Ammon's horn (tissue), 1 donor: ENCODE data around the gene TRIM42.

Experiments
- DNase-seq: peaks from one replicate; pipeline ENCODE4 v3.0.0-alpha.2; 2016; ENCODE audit warnings: low spot score

TRIM42 gene

DNA sequence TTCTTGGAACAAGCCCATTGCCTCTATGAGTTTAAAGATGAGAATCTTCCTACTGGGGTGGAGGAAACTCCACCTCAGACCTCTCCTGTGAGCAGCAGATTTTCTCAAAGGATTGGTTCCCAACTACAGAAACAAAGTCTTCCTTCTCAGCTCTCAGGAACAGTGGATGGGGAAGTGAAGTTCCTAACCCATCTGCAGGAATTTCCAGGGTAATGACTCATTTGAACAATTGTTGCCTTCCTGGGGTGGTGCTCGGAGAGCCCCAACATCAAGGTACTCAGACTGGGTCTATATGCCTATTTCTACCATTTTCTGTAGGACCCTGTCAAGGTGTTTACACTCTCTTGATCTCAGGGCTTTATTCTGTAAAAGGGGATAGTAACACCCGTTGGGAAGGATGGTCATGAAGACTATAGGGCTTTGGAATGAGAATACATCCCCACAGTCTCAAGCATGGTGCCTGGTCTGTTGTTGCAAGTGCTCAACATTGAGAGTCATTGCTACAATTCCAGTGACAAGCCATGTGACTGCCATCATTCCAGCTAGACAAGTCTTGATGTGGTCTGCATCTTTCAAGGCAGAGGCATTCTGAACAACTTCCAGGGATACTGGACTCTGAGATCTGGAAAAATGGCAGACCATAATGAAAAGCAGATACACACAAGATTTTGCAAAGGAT, 33.0 kb downstream of the TRIM42 start:
- DNase-seq = no peak

DNA sequence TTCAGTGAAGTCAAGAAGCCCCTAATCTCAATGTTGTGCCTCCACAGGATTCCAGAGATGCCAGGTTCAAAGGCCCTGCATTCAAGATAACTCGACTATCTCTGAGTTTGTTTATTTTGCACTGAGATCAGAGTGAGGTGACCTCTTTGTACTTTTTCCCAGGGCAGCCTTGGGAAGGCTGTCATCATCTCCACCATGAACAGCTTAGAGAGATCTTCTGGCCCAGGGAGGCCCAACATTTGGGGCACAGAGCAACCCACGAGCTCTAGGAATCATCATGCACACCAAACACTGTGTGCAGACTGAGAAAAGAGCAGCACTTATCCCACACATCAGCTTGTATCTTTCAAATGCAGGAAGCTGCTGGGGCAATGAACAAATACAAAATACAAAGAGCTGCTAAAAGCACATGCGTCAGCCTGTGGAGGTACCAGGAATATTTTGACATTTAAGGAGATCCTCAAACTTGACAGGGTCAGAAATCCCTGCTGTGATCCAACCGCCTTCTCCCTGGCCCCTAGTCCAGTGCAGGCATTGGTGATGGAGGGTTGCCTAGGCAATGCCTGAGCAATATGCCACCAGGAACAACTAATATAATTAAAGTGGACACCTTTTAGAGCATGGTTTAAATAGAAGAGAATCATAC, 33.6 kb downstream of the TRIM42 start:
- DNase-seq = no peak

DNA sequence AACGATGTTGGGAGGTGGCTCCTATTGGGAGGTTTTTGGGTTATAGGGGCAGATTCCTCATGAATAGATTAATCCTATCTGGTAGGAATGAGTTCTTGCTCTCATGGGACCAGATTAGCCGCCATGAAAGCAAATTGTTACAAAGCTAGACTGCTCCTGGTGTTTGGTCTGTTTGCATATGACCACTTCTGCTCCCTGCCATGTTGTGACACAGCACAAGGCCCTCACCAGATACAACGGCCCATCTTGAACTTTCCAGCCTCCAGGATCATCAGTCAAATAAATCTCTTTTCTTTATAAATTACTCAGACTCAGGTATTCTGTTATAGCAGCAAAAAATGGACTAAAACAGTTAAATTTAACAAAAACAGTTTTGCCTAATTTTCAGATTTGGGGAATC, 34.4 kb downstream of the TRIM42 start:
- no peak for DNase-seq

DNA sequence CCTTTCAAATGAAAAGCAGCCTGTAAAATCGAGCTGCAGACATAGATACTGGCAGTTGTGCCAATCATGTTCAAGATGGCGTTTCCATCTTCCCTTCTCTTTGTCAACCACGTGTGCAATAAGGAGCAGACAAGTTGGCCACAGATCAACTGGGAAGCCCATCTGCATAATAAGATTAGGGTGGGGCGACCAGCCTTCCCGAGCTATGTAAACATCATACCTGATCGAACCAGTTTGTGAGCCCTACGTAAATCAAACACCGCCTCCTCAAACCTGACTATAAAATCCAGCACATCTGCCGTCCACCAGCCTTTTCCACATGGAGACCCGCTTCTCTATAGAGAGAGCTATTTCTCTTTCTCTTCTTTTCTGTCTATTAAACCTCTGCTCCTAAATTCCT, 37.2 kb downstream of the TRIM42 start:
- DNase-seq = no peak

DNA sequence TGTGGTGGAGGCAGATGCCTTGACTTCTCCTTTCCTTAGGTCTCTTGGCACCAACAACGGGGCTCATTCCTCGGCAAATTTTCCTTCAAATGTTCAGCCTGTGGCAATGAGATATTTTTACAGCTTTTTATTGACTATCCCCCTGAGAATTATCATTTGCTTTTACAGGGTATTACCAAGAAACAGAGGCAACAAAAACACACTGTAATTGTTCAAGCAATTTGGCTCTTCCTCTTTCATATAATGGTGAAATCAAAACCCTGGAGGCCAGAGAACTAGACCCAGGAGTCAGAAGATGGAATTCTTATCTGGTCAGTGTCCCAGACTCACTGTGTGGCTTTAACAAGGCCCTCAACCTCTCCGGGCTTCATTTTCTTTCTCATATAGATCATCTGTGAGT, 40.1 kb downstream of the TRIM42 start:
- DNase-seq = no peak

DNA sequence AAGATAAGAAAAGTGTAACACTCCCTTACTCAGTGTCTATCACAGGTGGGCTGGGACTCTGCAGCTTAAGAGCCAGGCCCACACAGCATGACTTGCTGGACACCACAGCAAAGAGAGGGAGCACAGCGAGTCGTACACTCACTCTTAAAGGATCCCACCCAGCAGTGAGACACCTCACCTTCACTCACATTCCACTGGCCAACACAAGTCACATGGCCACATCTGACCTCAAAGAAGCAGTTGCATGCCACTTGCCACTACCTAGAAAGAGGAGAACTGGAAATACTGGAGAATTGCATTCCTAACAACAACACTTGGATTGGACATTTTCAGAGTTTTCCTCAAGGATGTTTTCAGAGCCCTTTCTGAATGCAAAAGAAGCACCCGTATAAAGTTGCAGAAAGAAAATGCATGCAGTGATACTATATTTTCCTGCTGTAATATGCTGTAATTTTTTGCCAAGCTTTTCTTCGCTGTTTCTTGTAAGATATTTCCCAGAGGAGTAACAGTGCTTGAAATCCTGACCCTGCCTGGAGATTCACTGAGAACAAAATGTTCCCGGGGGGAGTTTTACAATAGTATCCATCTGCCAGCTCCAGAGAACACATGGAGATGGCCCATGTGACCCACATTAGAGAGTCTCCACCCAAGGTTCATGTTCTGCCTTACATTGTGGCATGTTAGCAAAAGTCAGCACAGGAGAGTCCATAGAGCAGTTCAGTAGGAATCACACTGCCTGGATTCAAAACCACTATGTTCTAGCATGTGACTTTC, 42.2 kb downstream of the TRIM42 start:
- no peak for DNase-seq

DNA sequence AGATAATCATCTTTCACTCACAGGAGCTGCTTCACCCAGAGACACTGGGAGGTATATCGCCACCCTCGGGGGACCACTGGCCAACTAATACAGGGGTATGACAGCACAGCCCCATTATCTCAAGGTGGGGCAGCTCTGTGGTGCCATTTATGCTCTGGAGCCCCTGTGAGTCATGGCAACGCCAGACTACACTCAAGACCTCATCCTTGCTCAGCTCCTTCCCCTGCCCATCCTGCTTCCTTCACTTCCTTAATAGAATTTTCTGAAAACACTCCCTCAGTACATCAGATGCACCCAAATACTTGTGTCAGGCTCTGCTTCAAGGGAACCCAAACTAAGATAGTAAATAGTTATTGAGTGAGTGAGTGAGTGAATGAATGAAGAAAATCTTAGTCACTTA, 45.7 kb downstream of the TRIM42 start:
- no peak for DNase-seq

DNA sequence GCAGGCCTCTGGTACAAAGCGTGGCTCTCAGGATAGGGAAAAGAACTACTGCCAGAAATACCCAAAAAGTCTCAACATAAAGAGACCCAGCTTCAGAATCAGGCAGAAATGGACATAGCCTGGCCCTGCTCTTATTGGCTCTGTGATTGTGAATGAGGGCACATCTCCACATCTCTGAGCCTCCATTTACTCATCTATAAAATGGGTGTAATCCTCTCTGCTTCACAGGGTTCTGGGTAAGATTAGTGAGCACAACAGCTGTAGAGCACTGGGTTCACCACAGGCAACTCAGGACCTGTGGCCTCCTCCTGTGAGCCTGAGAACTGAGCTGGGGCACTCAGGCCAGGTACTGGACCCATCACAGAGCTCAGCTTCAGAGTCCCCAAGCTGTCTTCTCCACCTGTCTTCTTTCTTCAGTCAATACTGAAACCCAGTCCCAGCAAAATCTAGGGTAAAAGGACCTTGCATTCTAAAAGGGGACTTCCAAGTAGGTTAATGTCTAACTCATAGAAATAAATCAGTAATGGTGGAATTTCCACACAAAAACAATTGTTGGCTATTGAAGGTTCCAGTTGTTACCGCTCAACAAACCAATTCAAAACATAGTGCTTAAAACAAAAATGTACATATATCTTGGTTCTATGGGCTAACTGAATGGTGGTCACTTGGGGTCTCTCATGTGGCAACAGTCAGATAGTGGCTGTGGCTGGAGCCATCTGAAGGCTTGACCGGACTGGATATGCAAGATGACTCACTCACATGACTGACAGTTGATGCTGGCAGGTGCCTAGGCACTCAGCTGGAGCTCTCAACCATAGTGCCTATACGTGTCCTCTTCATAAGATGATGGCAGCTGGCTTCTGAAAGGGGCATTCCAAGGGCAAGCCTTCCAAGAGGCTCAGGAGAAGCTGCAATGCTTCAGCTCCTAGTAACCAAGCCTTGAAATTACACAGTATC, 47.3 kb downstream of the TRIM42 start:
- DNase-seq = no peak

DNA sequence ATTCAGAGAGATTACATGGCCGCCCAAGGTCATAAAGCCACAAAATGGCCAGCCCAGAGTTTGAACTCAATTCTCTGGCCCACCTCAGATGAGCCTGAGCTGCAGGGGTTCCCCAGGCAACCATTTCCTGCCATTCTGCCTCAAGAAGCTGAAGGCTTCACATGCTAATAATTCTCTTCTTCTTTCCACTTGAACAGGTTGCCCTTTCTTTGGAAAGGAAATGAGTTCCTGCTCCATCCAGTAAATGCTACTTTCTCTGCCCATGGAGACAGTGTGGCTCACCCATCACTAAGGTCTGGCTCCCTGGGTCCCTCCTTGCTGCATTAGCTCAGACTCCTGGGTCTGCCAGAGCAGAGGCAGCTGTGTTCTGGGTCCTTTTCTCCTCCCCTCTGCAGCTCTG, 48.2 kb downstream of the TRIM42 start:
- no peak for DNase-seq

DNA sequence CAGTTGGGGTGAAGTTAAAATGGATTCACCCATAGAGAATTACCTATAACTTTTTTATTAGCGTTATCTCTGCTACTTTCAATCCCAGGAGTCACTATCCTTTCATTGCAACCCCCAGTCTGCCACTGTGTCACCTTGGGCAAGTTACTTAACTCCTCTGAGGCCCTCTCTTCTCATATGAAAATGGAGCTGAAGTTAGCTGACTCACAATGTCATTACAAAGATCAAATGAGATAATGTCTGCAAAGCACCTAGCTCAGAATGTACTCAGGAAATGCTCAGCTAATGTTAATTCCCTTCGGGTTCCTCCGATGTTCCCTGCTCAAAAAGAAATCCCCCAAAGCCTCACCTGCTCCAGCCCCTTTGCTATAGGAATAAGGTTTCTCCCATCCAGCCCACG, 50.0 kb downstream of the TRIM42 start:
- DNase-seq = no peak

DNA sequence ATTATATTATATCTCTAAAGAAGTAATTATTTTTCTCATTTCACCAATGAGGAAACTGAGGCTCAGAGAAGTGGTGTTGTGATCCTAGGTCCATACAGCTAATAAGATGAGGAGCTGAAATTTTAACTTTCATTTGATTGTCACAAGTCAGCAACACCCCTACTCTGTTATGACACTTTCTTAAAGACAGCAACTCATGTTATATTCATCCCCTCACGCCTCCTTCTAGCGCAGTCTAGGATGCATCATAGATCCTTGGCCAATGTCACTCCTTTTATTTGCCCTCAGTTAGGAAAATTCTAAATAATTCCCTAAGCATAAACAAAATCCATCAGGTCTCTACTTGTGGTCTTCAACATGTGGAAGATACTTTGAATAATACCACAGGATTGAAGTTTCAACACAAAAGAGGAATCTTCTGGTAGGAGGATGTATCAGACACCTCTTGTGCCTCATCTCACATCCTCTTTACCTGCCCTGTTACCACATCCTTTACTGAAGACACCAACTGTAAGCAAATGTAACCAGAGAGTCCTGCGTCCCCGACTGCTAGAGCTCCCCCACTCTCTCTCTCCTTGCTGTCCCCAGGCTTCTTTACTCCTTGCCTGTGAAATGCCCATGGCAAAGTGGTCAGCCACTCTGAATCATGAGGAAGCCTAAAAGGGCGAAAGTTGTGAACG, 53.7 kb downstream of the TRIM42 start:
- no peak for DNase-seq

DNA sequence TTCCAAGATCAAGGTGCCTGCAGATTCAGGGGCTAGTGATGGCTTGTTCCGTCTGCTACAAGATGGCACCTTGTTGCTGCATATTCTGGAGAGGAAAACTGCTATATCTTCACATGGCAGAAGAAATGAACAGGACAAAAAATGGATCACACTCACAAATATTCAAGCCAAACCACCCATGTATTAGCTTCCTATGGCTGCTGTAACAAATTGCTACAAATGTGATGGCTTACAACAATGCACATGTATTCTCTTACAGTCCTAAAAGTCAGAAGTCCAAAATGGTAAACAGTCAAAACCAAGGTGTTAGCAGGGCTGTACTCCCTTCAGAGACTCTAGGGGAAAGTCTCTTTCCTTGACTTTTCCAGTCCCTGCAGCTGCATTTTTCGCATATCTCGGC, 55.8 kb downstream of the TRIM42 start:
- DNase-seq = no peak

DNA sequence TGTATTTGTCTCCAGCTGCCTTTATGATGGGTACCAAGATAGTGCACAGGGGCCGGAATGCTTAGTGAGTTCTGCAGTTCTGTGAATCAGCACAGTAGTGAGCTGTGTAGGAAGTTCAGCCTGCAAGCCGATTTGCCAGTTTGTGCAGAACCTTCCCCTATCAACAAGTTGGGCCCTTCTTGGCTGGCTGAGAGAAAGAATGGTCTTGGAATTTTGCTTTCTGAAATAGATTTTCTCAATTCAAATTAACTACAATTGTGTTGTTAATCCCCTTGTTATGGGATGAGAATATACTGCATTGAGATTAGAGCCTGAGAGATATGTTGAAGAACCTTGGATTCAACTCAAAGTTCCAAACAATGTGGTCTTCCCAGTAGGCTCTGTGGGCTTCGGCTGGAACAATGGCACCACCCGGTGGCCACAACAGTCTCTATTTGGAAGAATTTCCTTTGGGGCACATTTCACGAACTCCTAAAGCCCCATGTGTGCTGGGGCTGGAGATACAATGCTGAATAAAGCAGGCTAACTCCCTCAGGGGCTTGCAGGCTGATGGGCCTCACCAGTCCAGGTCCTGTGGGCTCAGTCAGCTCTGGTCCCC, 59.1 kb downstream of the TRIM42 start:
- DNase-seq = peak; percentile 65

DNA sequence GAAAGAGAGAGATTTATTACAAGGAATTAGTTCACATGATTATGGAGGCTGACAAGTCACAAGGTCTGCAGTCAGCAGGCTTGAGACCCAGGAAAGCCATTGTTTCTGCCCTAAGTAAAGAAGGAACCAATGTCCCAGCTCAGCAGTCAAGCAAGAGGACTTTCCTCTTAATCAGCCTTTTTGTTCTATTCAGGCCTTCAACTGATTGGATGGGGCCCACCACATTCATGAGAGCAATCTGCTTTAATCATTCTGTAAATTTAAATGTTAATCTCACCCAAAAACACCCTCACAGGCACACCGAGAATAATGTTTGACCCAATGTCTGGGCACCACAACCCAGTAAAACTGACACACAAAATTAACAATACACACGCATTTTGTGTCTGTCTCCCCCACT, 64.3 kb downstream of the TRIM42 start:
- DNase-seq = no peak

DNA sequence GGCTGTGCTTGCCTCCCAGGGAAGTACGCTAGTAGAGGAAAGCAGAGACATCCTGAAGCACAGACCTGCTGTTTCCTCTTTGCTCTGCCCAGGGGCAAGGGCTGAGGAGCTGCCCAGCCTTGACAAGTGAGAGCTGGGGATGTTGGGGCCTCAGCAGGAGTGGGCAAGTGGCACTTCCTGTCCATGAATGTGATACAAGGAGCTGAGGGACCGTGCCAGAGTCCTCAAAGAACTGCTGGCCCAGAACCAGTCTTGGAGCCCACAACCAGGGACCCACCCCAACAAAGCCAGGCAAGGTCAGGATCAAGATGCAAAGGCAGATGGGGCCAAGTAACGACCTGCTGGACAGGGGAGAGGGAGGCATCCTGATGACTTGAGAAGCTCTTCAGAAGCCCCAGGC, 70.3 kb downstream of the TRIM42 start:
- DNase-seq = no peak

DNA sequence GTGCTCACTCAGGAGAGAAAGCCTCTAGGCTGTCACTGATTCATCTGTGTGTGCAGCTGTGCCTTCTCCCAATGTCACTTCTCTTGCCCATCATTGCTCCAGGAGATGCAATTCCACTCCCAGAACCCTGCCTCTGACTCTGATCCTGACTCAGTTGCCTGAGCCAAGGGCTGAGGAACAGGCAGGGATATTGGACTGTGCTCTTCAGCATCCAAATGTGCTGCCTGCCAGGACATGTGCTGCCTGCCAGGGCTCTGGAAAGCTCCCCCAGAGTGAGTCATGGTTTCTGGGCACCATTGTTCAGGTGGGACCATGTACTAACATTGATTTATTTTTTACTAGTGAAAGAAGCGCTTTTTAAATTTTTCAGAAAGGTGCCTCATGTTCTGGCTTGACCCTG, 71.0 kb downstream of the TRIM42 start:
- DNase-seq = peak; percentile 36
